Dermis lymphatic vessel endothelial cell (primary cell): ENCODE measurements around the gene DCUN1D4. TPM values are rescaled to one million over a fixed set of nuclear protein-coding genes. Genes with fewer than 3 reads are reported as not detected.

Experiments
- total RNA-seq: library from RNA; depleted of rRNA; stranded (reverse); fragments of >200 nt; gene quantifications from 2 replicates; pipeline ENCODE4 v1.2.1, GENCODE V29; 2014

Gene DCUN1D4
- 35.0 and 36.1 TPM in 2 replicates for total RNA-seq

DNA sequence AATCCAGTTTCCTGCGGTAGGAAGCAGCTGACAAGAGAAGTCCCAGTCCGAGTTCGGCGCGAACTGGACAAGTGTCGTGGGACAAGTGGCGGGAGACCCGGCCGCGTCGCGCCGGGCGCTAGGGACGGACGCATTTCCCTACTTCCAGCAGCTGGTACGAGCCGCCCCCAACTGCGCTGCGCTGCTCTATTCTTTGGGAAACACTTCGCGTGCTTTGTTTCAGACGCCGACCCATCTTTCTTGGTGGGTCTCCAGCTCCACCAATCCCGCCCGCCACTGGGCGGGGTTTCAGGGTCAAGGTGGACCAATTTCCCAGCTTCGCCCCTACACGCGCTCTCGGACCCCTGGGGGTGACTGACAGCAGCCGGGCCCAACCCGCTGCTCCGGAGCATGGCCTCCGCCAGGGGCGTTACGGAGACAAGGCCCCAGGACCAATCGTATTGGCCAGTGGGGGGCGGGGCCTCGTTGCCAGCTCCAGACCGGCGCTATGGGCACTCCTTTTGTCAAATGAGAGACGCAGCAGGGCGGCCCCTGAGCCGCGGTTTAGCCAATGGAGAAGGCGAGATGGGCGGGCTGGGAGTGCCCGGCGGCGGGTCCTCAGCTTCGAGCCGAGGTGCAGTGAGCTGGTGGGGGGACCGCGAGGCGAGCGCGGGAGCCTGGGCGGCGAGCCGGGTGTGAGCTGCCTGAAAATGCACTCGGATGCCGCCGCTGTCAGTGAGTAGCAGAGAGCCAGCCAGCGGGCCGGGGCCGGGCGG is at the start of gene DCUN1D4:
Gene DCUN1D4, plus strand, starts transcription at position 600 of the 755 bp plus-strand sequence. Its CDS starts 90 bp downstream, at position 690.

Other genes with a start within 250 kb of the DCUN1D4 start
- gene LRRC66, start 177.2 kb downstream of the DCUN1D4 start, total RNA-seq, result under 0.01 and 0.09 TPM in 2 replicates
- 10.0 and 10.9 TPM in 2 replicates for gene SGCB, start 195.1 kb downstream of the DCUN1D4 start, total RNA-seq
- gene SPATA18, start 208.2 kb downstream of the DCUN1D4 start, total RNA-seq, result 0.98 and 1.3 TPM in 2 replicates